Measurements from ENCODE around the gene TRIB2. TPM values are rescaled to one million over a fixed set of nuclear protein-coding genes. Genes with fewer than 3 reads are reported as not detected.

Gene TRIB2
- total and polyA plus RNA-seq, 2 of the 4 experiments (the other 2 are of a cell fraction), result 12.0 to 12.7 TPM

DNA sequence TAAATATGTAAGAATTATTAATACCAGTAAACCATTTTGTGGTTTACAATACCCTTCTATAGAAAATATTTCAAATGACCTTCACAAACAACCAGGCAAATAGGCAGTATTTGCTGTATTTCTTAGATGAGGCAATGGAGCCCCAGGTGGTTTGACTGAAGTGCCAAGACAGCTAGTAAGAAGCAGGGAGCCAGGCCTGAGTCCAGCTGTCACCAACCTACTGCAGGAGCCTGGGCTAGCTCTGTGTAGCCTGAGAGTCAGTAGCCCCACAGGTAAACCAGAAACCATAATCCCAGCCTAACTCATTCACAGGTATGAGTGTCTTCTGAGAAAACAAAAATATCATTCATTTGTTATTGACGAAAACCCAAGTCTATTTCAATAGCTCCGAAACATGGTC is 45.6 kb downstream of the TRIB2 start:
- peaks cover 5% of the 10 kb centered on the region for H3K9me1 ChIP-seq (ENCODE audit: insufficient read depth, low read length)

More for the DNA sequence above, 45.6 kb downstream of the TRIB2 start:
- TF ChIP-seq MXI1 (IDR thresholded peaks at IDR 0.05; ENCODE audit: borderline replicate concordance, low read depth, low read length) (no peak), NFE2L2 (IDR thresholded peaks at IDR 0.05; ENCODE audit: low read depth, low read length) (no peak), MAFK (IDR thresholded peaks at IDR 0.05; ENCODE audit: low read depth, low read length) (no peak), CHD1 (IDR thresholded peaks at IDR 0.05; ENCODE audit: low read depth, low read length) (no peak), BHLHE40 (IDR thresholded peaks at IDR 0.05; ENCODE audit: low read depth, low read length) (no peak), RAD21 (IDR thresholded peaks at IDR 0.05; ENCODE audit: low read length) (no peak), CEBPB (IDR thresholded peaks at IDR 0.05; ENCODE audit: low read depth, low read length) (no peak), SMC3 (IDR thresholded peaks at IDR 0.05; ENCODE audit: low read depth, low read length) (no peak)
- TF ChIP-seq, protein P1, sequence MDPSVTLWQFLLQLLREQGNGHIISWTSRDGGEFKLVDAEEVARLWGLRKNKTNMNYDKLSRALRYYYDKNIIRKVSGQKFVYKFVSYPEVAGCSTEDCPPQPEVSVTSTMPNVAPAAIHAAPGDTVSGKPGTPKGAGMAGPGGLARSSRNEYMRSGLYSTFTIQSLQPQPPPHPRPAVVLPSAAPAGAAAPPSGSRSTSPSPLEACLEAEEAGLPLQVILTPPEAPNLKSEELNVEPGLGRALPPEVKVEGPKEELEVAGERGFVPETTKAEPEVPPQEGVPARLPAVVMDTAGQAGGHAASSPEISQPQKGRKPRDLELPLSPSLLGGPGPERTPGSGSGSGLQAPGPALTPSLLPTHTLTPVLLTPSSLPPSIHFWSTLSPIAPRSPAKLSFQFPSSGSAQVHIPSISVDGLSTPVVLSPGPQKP (IDR thresholded peaks at IDR 0.05; ENCODE audit: borderline replicate concordance, low read depth, low read length), result no peak
- TF ChIP-seq, protein P2, sequence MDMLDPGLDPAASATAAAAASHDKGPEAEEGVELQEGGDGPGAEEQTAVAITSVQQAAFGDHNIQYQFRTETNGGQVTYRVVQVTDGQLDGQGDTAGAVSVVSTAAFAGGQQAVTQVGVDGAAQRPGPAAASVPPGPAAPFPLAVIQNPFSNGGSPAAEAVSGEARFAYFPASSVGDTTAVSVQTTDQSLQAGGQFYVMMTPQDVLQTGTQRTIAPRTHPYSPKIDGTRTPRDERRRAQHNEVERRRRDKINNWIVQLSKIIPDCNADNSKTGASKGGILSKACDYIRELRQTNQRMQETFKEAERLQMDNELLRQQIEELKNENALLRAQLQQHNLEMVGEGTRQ (IDR thresholded peaks at IDR 0.05; ENCODE audit: low read depth, low read length), result no peak
- ChIA-PET POLR2A (ENCODE audit: unreplicated experiment) (no interaction called here), CTCF (interaction anchor here (0.5 to 0.6 kb wide), 2 partner anchors 57 to 1466 kb away, joined by 3 read pairs; no protein-coding TSS in a partner anchor)
- H3K9me3 ChIP-seq (ENCODE audit: control insufficient read depth, insufficient read depth, low read length), result no peaks in the 10 kb centered on the region; the same call in 1 of the 2 replicates
- ATAC-seq (ENCODE audit: low read depth), result no peak
- H2BK15ac ChIP-seq (ENCODE audit: low read depth, low read length), result no peak overlapping the region
- H3K18ac ChIP-seq (ENCODE audit: low read depth, low read length), result no peak overlapping the region
- BruUV-seq (replicated peaks), result no TSS peak
- H3K36me3 ChIP-seq (ENCODE audit: control insufficient read depth, insufficient read depth, low read length), result no peaks in the 10 kb centered on the region
- dilution Hi-C loops (cut with HindIII; ENCODE audit: low sequenced_read_pairs, unreplicated experiment), result no loop called here
- no peak overlapping the region for H4K8ac ChIP-seq (ENCODE audit: low read depth in 2 of 2, low read length in 2 of 2)
- intact Hi-C loops (cut with micrococcal nuclease), result no loop called here
- no peak overlapping the region for H4K5ac ChIP-seq (ENCODE audit: low read depth, low read length)
- H3K9ac ChIP-seq (ENCODE audit: low read depth, low read length), result no peak overlapping the region
- H2BK5ac ChIP-seq (ENCODE audit: low read depth, low read length, poor library complexity, severe bottlenecking), result no peak overlapping the region
- H3K4me1 ChIP-seq (ENCODE audit: control insufficient read depth, insufficient read depth, low read length), result peaks cover 10% of the 10 kb centered on the region
- no peak for DNase-seq
- H3K4me2 ChIP-seq (ENCODE audit: low read depth, low read length), result no peak overlapping the region
- H4K20me1 ChIP-seq (ENCODE audit: insufficient read depth, low read length), result peaks cover 3% of the 10 kb centered on the region; the same call in 1 of the 2 replicates
- no peak overlapping the region for H2AK9ac ChIP-seq (replicated peaks; ENCODE audit: low read depth, low read length, poor library complexity)
- H3K56ac ChIP-seq (ENCODE audit: extremely low read depth, insufficient read depth, low read length), result no peak overlapping the region
- H3K14ac ChIP-seq (replicated peaks; ENCODE audit: low read depth, low read length), result no peak overlapping the region
- H4K91ac ChIP-seq (ENCODE audit: insufficient read depth, low read depth, low read length), result no peak overlapping the region
- H3K23ac ChIP-seq (ENCODE audit: low read depth, low read length), result no peak overlapping the region
- no peak overlapping the region for H2BK120ac ChIP-seq (ENCODE audit: low read depth, low read length)
- no peak overlapping the region for H3K4me3 ChIP-seq (ENCODE audit: insufficient read depth, low read depth, low read length)
- H3K79me1 ChIP-seq (ENCODE audit: low read depth in 1 of 2, low read length in 2 of 2), result no peaks in the 10 kb centered on the region
- H2BK20ac ChIP-seq (ENCODE audit: low read depth, low read length), result no peak overlapping the region
- H3K27ac ChIP-seq (ENCODE audit: insufficient read depth, low read length), result no peak overlapping the region
- no peak overlapping the region for H2AK5ac ChIP-seq (ENCODE audit: low read depth, low read length)
- H3K27me3 ChIP-seq (ENCODE audit: control insufficient read depth, insufficient read depth, low read length), result no peaks in the 10 kb centered on the region
- H3K4ac ChIP-seq (ENCODE audit: low read depth, low read length), result no peak overlapping the region
- H2AFZ ChIP-seq (replicated peaks; ENCODE audit: low read length, poor library complexity), result no peak overlapping the region
- WGBS, 2 experiments (ENCODE audit: extremely low coverage in 2 of 2, insufficient read length in 1 of 2), result no CpG with 5 or more reads among the region's 2 CpGs
- in situ Hi-C loops (cut with MboI; ENCODE audit: low sequenced_read_pairs), result no loop called here
